HL-60 (cell line): ENCODE results near the gene OR6N1.

ENCODE experiments used
- DNase-seq, 2 experiments: peaks; one replicate each; pipeline ENCODE4 v3.0.0-alpha.2; 2010 to 2020; ENCODE audit warnings: low read depth in 1 of 2, low spot score in 1 of 2
- H3K27ac ChIP-seq: fragments of 250-450 bp; sonication (Bioruptor Pico); replicated peaks from 2 replicates; pipeline ENCODE4 v1.5.1; 2020; ENCODE audit warnings: mild to moderate bottlenecking, moderate library complexity
- H3K27me3 ChIP-seq: fragments of 250-450 bp; sonication (Bioruptor Pico); 2 replicates; pipeline ENCODE4 v1.5.1; 2021; ENCODE audit warnings: mild to moderate bottlenecking, moderate library complexity; ENCODE audit not compliant: insufficient read depth, poor library complexity, severe bottlenecking
- H3K4me3 ChIP-seq: replicated peaks from 2 replicates; pipeline ENCODE4 v1.5.1; 2011; ENCODE audit warnings: mild to moderate bottlenecking, control low read depth, low read length; ENCODE audit not compliant: insufficient read depth
- CTCF ChIP-seq: IDR thresholded peaks from one replicate; pipeline ENCODE4 v1.5.1; 2011; ENCODE audit warnings: low read length, control low read depth, inconsistent platforms; ENCODE audit not compliant: insufficient read depth
- GABPA ChIP-seq: IDR thresholded peaks from 2 replicates; pipeline ENCODE4 v1.6.1; 2012; ENCODE audit warnings: low read depth
- POLR2AphosphoS5 ChIP-seq: IDR thresholded peaks from 2 replicates; pipeline ENCODE4 v1.6.1; 2012; ENCODE audit warnings: low read depth
- REST ChIP-seq: IDR thresholded peaks from 2 replicates; pipeline ENCODE4 v1.6.1; 2012; ENCODE audit warnings: low read depth; ENCODE audit not compliant: insufficient replicate concordance
- SPI1 ChIP-seq: IDR thresholded peaks from 2 replicates; pipeline ENCODE4 v1.6.1; 2012; ENCODE audit warnings: low read depth, mild to moderate bottlenecking, borderline replicate concordance

The OR6N1 gene

GRCh38 chr1:158801396-158801795 is 29.4 kb upstream of the OR6N1 start:
- no peak overlapping the region for H3K4me3 ChIP-seq
- no peak for DNase-seq
- H3K27ac ChIP-seq = peak overlapping the region; percentile 73
- no peak for TF ChIP-seq POLR2AphosphoS5
- no peak for TF ChIP-seq REST
- TF ChIP-seq SPI1 = peak; percentile 29; the same call in 1 of the 2 replicates
- TF ChIP-seq CTCF = no peak
- H3K27me3 ChIP-seq = no peaks in the 10 kb centered on the region

GRCh38 chr1:158800526-158800925 is 28.5 kb upstream of the OR6N1 start:
- TF ChIP-seq POLR2AphosphoS5 = no peak
- peak; percentile 42; the same call in 1 of the 2 replicates for TF ChIP-seq SPI1
- TF ChIP-seq GABPA = no peak
- no peak for TF ChIP-seq CTCF
- no peak for DNase-seq
- Histone ChIP-seq H3K27me3 (no peaks in the 10 kb centered on the region), H3K27ac (peak overlapping the region; percentile 73), H3K4me3 (no peak overlapping the region)

- peak overlapping the region; percentile 73 for H3K27ac ChIP-seq
- DNase-seq = no peak
- TF ChIP-seq POLR2AphosphoS5 (no peak), CTCF (no peak), SPI1 (no peak), GABPA (no peak), REST (no peak)
- H3K4me3 ChIP-seq = no peak overlapping the region
- H3K27me3 ChIP-seq = no peaks in the 10 kb centered on the region
Measured at GRCh38 chr1:158799689-158800088, 27.7 kb upstream of the OR6N1 start.

GRCh38 chr1:158798531-158798930 is 26.5 kb upstream of the OR6N1 start:
- no peak overlapping the region for H3K4me3 ChIP-seq
- no peaks in the 10 kb centered on the region for H3K27me3 ChIP-seq
- TF ChIP-seq REST (no peak), CTCF (no peak), GABPA (no peak), SPI1 (no peak), POLR2AphosphoS5 (no peak)
- no peak overlapping the region for H3K27ac ChIP-seq
- no peak for DNase-seq
